ENCODE results near the gene MAP4K2. TPM values are rescaled to one million over a fixed set of nuclear protein-coding genes. Genes with fewer than 3 reads are reported as not detected.

MAP4K2 gene
- total and polyA plus RNA-seq, 9 of the 15 experiments (the other 6 are each of a cell fraction or from before 2014, with no cell fraction given): 0.13 to 14.5 (median 7.3) TPM

- TF ChIP-seq CEBPB (tag; IDR thresholded peaks at IDR 0.05) (no peak), TBL1XR1 (IDR thresholded peaks at IDR 0.05; ENCODE audit: low read length in 2 of 2) (no peak), TFAM (CRISPR knock-in tag; conservative IDR thresholded peaks at IDR 0.05) (no peak), ERF (CRISPR knock-in tag; IDR thresholded peaks at IDR 0.05) (no peak), HMG20B (CRISPR knock-in tag; IDR thresholded peaks at IDR 0.05) (no peak), LEF1 (IDR thresholded peaks at IDR 0.05) (no peak)
These were observed 1.9 kb downstream of the MAP4K2 start (continued) for GRCh38 chr11:64801158-64801464.

- intact Hi-C loops (cut with micrococcal nuclease) (loop anchor here (5.0 kb wide), 1 partner anchor 42 kb away; the partner anchor contains the start of gene CDC42BPG), in situ Hi-C loops (cut with MboI) (no loop called here)
- Histone ChIP-seq H4K20me1 (replicated peaks; ENCODE audit: control insufficient read depth, insufficient read depth, low read length) (no peaks in the 10 kb centered on the region), H3K36me3 (ENCODE audit: control insufficient read depth, insufficient read depth, low read length) (peaks cover 17% of the 10 kb centered on the region; the same call in 2 of the 3 replicates), H3K9me3 (replicated peaks; ENCODE audit: control insufficient read depth, insufficient read depth, low read depth, low read length) (no peaks in the 10 kb centered on the region), H3K27me3 (ENCODE audit: control insufficient read depth in 2 of 2, insufficient read depth in 2 of 2, low read length in 2 of 2) (no peaks in the 10 kb centered on the region), H2AFZ (ENCODE audit: low read depth, low read length) (0 out of 2 replicates have a peak overlapping the region, but pooled peaks have one; percentile 45), H3K4me1 (replicated peaks in 1 of 2; ENCODE audit: control insufficient read depth in 2 of 2, insufficient read depth in 2 of 2, low read length in 2 of 2) (peaks cover 30 to 79% of the 10 kb centered on the region in 2 experiments), H3K9me1 (ENCODE audit: control insufficient read depth, insufficient read depth, low read length) (no peaks in the 10 kb centered on the region), H3K27ac (ENCODE audit: extremely low read depth, low read depth, low read length) (peak overlapping the region; percentile 32; the same call in 2 of the 3 replicates), H3K9ac (ENCODE audit: insufficient read depth in 1 of 2, low read depth in 2 of 2, low read length in 2 of 2) (peak overlapping the region in 1 of 2 experiments; percentile 85; a peak in 2 of 4 replicates), H3K4me3 (no peak overlapping the region), H3K79me2 (ENCODE audit: control insufficient read depth, insufficient read depth, low read length) (no peaks in the 10 kb centered on the region), H3K4me2 (ENCODE audit: insufficient read depth, low read length) (peak overlapping the region; percentile 5; the same call in 1 of the 2 replicates)
- 0 out of 3 replicates have a peak, but pooled peaks have one; percentile 3 for ATAC-seq
- DNase-seq (ENCODE audit: extremely low read depth in 1 of 4, low spot score in 3 of 4): peak in 3 of 4 experiments; percentile 43 to 47 (median 43)
- CTCF ChIA-PET (ENCODE audit: low intra/inter-chr PET ratio): interaction anchor here (0.6 kb wide), 2 partner anchors 16 to 89 kb away, joined by 3 read pairs; no protein-coding TSS in a partner anchor
- FAIRE-seq: no peak
- 46% methylated on average over 25 of the region's 26 CpGs for WGBS (ENCODE audit: insufficient coverage, low coverage, missing lambda C conversion rate)
- no TSS peak for BruUV-seq (replicated peaks)
- POLR2A ChIA-PET: interaction anchor here (0.6 to 1.6 kb wide), 10 partner anchors 9 to 631 kb away, joined by 3 to 5 read pairs (median 3); partner anchors contain the start of gene SF1
- TF ChIP-seq CREM (IDR thresholded peaks at IDR 0.05; ENCODE audit: low read depth): 0 out of 2 replicates have a peak, but pooled peaks have one; percentile 26
- TF ChIP-seq ZNF592 (IDR thresholded peaks at IDR 0.05): peak; percentile 65; the same call in 1 of the 2 replicates
- 0 out of 2 replicates have a peak, but pooled peaks have one; percentile 20 for TF ChIP-seq DMBX1 (CRISPR knock-in tag; IDR thresholded peaks at IDR 0.05; ENCODE audit: borderline replicate concordance)
- no peak for TF ChIP-seq NR2C2 (CRISPR knock-in tag; IDR thresholded peaks at IDR 0.05)
- TF ChIP-seq NR2C2 (tag; IDR thresholded peaks at IDR 0.05): peak; percentile 85
- TF ChIP-seq ZBTB7A (IDR thresholded peaks at IDR 0.05; ENCODE audit: borderline replicate concordance, control insufficient read depth, low read depth, low read length): peak; percentile 29; the same call in 1 of the 2 replicates
- TF ChIP-seq RCOR1 (IDR thresholded peaks at IDR 0.05; ENCODE audit: borderline replicate concordance in 1 of 2, low read depth in 2 of 2, low read length in 2 of 2): 0 out of 4 replicates have a peak, but pooled peaks of 1 of the 2 experiments have one; percentile 10
- TF ChIP-seq PHTF2 (CRISPR knock-in tag; IDR thresholded peaks at IDR 0.05): no peak
- TF ChIP-seq MED1 (CRISPR knock-in tag; IDR thresholded peaks at IDR 0.05; ENCODE audit: borderline replicate concordance): no peak
- TF ChIP-seq CEBPB (tag; IDR thresholded peaks at IDR 0.05): peak; percentile 59
- TF ChIP-seq NFRKB (IDR thresholded peaks at IDR 0.05; ENCODE audit: low read depth): no peak
These were observed 2.5 kb downstream of the MAP4K2 start for GRCh38 chr11:64800303-64801157.

All from K562 (cell line).